ENCODE data around the gene PRMT5.

The PRMT5 gene

GRCh38 chr14:22897357-22897756 lies 31.8 kb downstream of the PRMT5 start:
- DNase-seq (ENCODE audit: low spot score), result no peak

GRCh38 chr14:22896760-22897159 lies 32.4 kb downstream of the PRMT5 start:
- no peak for DNase-seq (ENCODE audit: low spot score)

- DNase-seq (ENCODE audit: low spot score), result no peak
Measured at GRCh38 chr14:22896356-22896755, 32.8 kb downstream of the PRMT5 start.

GRCh38 chr14:22895402-22895801 lies 33.8 kb downstream of the PRMT5 start:
- DNase-seq (ENCODE audit: low spot score), result no peak

GRCh38 chr14:22893706-22894105 lies 35.5 kb downstream of the PRMT5 start:
- DNase-seq (ENCODE audit: low spot score), result no peak

- DNase-seq (ENCODE audit: low spot score), result no peak
Measured at GRCh38 chr14:22892488-22892887, 36.7 kb downstream of the PRMT5 start.

- no peak for DNase-seq (ENCODE audit: low spot score)
Measured at GRCh38 chr14:22890416-22890815, 38.8 kb downstream of the PRMT5 start.

GRCh38 chr14:22888662-22889061 lies 40.5 kb downstream of the PRMT5 start:
- DNase-seq (ENCODE audit: low spot score), result peak; percentile 46

GRCh38 chr14:22887990-22888378 lies 41.2 kb downstream of the PRMT5 start:
- DNase-seq (ENCODE audit: low spot score), result peak; percentile 9

- peak; percentile 59 for DNase-seq (ENCODE audit: low spot score)
Measured at GRCh38 chr14:22887260-22887989, 41.8 kb downstream of the PRMT5 start.

- DNase-seq (ENCODE audit: low spot score), result peak; percentile 83
Measured at GRCh38 chr14:22886500-22887259, 42.5 kb downstream of the PRMT5 start.

GRCh38 chr14:22885975-22886374 lies 43.2 kb downstream of the PRMT5 start:
- no peak for DNase-seq (ENCODE audit: low spot score)

GRCh38 chr14:22884738-22885523 lies 44.2 kb downstream of the PRMT5 start:
- no peak for DNase-seq (ENCODE audit: low spot score)

GRCh38 chr14:22884076-22884737 lies 45.0 kb downstream of the PRMT5 start:
- DNase-seq (ENCODE audit: low spot score), result no peak

GRCh38 chr14:22883173-22883976 lies 45.8 kb downstream of the PRMT5 start, which contains the start of gene REM2:
REM2 (plus strand) TSS chr14:22883222; CDS start chr14:22883288, 66 bp downstream.
- no peak for DNase-seq (ENCODE audit: low spot score)

GRCh38 chr14:22882529-22883172 lies 46.5 kb downstream of the PRMT5 start:
- peak; percentile 30 for DNase-seq (ENCODE audit: low spot score)

GRCh38 chr14:22882064-22882463 lies 47.1 kb downstream of the PRMT5 start:
- DNase-seq (ENCODE audit: low spot score), result no peak

GRCh38 chr14:22878271-22879246 lies 50.6 kb downstream of the PRMT5 start:
- no peak for DNase-seq (ENCODE audit: low spot score)

- no peak for DNase-seq (ENCODE audit: low spot score)
Measured at GRCh38 chr14:22877000-22877501, 52.1 kb downstream of the PRMT5 start.
